WTC11 (cell line): ENCODE data around the gene ISLR. TPM values are rescaled to one million over a fixed set of nuclear protein-coding genes. Genes with fewer than 3 reads are reported as not detected.

ENCODE experiments used
- ATAC-seq: fragments of 200-7000 bp; cut with Tn5 transposase; 2 replicates; pipeline ENCODE4 v1.10.0; 2021; ENCODE audit warnings: mild to moderate bottlenecking, moderate library complexity
- CTCF ChIA-PET: fragments of 300-600 bp; sonication (Branson Sonifier 250); formaldehyde crosslinking; loops from one replicate; lab custom pipeline; 2021; ENCODE audit warnings: antibody characterized with exemption; lab: Charles Lee
- POLR2A ChIA-PET: fragments of 350-600 bp; sonication (Branson Sonifier 250); formaldehyde crosslinking; loops from one replicate; lab custom pipeline; 2021; ENCODE audit warnings: antibody characterized with exemption; lab: Charles Lee
- DNase-seq: peaks from one replicate; pipeline ENCODE4 v3.0.0; 2021; ENCODE audit warnings: low spot score
- H3K27ac Mint-ChIP-seq: 2 replicates; pipeline ENCODE4 v1.8.0; 2021; ENCODE audit warnings: mixed read lengths
- H3K27me3 Mint-ChIP-seq: 2 replicates; pipeline ENCODE4 v1.8.0; 2021; ENCODE audit warnings: low read depth, mild to moderate bottlenecking, moderate library complexity, mixed read lengths
- H3K36me3 Mint-ChIP-seq: 2 replicates; pipeline ENCODE4 v1.8.0; 2021; ENCODE audit warnings: mixed read lengths
- H3K4me1 Mint-ChIP-seq: 2 replicates; pipeline ENCODE4 v1.8.0; 2022; ENCODE audit warnings: mixed read lengths
- H3K4me3 Mint-ChIP-seq: 2 replicates; pipeline ENCODE4 v1.8.0; 2021; ENCODE audit warnings: mild to moderate bottlenecking, moderate library complexity, mixed read lengths
- H3K9me3 Mint-ChIP-seq: 2 replicates; pipeline ENCODE4 v1.8.0; 2021; ENCODE audit warnings: mixed read lengths
- CBFB ChIP-seq: sonication (generic); formaldehyde crosslinking; IDR thresholded peaks from 2 replicates; pipeline ENCODE4 v1.8.1; 2022; ENCODE audit warnings: mild to moderate bottlenecking, low read depth, missing genetic modification reagents
- E2F5 ChIP-seq: sonication (generic); formaldehyde crosslinking; IDR thresholded peaks from 2 replicates; pipeline ENCODE4 v1.8.1; 2022; ENCODE audit warnings: mild to moderate bottlenecking, moderate library complexity, missing genetic modification reagents
- FOXK1 ChIP-seq: sonication (generic); formaldehyde crosslinking; IDR thresholded peaks from 2 replicates; pipeline ENCODE4 v1.8.0; 2022; ENCODE audit warnings: mild to moderate bottlenecking, moderate library complexity, missing genetic modification reagents
- GTF2I ChIP-seq: fragments of 250-450 bp; sonication (Bioruptor Pico); conservative IDR thresholded peaks from 2 replicates; pipeline ENCODE4 v1.4.0; 2021; ENCODE audit warnings: mild to moderate bottlenecking
- IRF1 ChIP-seq: sonication (generic); formaldehyde crosslinking; IDR thresholded peaks from 2 replicates; pipeline ENCODE4 v1.8.0; 2023; ENCODE audit warnings: missing genetic modification reagents
- JAZF1 ChIP-seq: fragments of 250-450 bp; sonication (Bioruptor Pico); IDR thresholded peaks from 2 replicates; pipeline ENCODE4 v1.9.0; 2021; ENCODE audit warnings: moderate library complexity, mild to moderate bottlenecking, inconsistent platforms
- MAX ChIP-seq: sonication (generic); formaldehyde crosslinking; IDR thresholded peaks from 2 replicates; pipeline ENCODE4 v1.8.0; 2022; ENCODE audit warnings: mild to moderate bottlenecking, missing genetic modification reagents
- NFYB ChIP-seq: sonication (generic); formaldehyde crosslinking; conservative IDR thresholded peaks from 2 replicates; pipeline ENCODE4 v1.8.0; 2022; ENCODE audit warnings: low read depth, missing genetic modification reagents
- PREB ChIP-seq: sonication (generic); formaldehyde crosslinking; IDR thresholded peaks from 2 replicates; pipeline ENCODE4 v1.8.1; 2022; ENCODE audit warnings: mild to moderate bottlenecking, missing genetic modification reagents, moderate library complexity, borderline replicate concordance
- RORB ChIP-seq: fragments of 250-450 bp; sonication (Bioruptor Pico); IDR thresholded peaks from 2 replicates; pipeline ENCODE4 v1.9.0; 2021; ENCODE audit warnings: mild to moderate bottlenecking
- SP1 ChIP-seq: sonication (generic); formaldehyde crosslinking; conservative IDR thresholded peaks from 2 replicates; pipeline ENCODE4 v1.8.1; 2022; ENCODE audit warnings: missing genetic modification reagents
- STAT6 ChIP-seq: sonication (generic); formaldehyde crosslinking; conservative IDR thresholded peaks from 2 replicates; pipeline ENCODE4 v1.8.1; 2023; ENCODE audit warnings: mild to moderate bottlenecking, low read depth, missing genetic modification reagents, moderate library complexity
- TCF7 ChIP-seq: sonication (generic); formaldehyde crosslinking; IDR thresholded peaks from 2 replicates; pipeline ENCODE4 v1.8.0; 2022; ENCODE audit warnings: mild to moderate bottlenecking, low read depth, missing genetic modification reagents, moderate library complexity
- USF2 ChIP-seq: sonication (generic); formaldehyde crosslinking; IDR thresholded peaks from 2 replicates; pipeline ENCODE4 v1.8.1; 2023; ENCODE audit warnings: mild to moderate bottlenecking, missing genetic modification reagents, moderate library complexity
- ZBTB21 ChIP-seq: sonication (generic); formaldehyde crosslinking; IDR thresholded peaks from 2 replicates; pipeline ENCODE4 v1.8.1; 2023; ENCODE audit warnings: mild to moderate bottlenecking, missing genetic modification reagents, borderline replicate concordance
- ZMAT4 ChIP-seq: fragments of 250-450 bp; sonication (Bioruptor Pico); IDR thresholded peaks from 2 replicates; pipeline ENCODE4 v1.9.0; 2021; ENCODE audit warnings: mild to moderate bottlenecking
- ZNF121 ChIP-seq: sonication (generic); formaldehyde crosslinking; IDR thresholded peaks from 2 replicates; pipeline ENCODE4 v1.8.0; 2023; ENCODE audit warnings: missing genetic modification reagents
- ZNF263 ChIP-seq: sonication (generic); formaldehyde crosslinking; IDR thresholded peaks from 2 replicates; pipeline ENCODE4 v1.8.1; 2022; ENCODE audit warnings: low read depth, mild to moderate bottlenecking, moderate library complexity, missing genetic modification reagents
- ZNF416 ChIP-seq: fragments of 250-450 bp; sonication (Bioruptor Pico); IDR thresholded peaks from 2 replicates; pipeline ENCODE4 v1.9.0; 2021; ENCODE audit warnings: mild to moderate bottlenecking, inconsistent platforms
- ZNF512 ChIP-seq: sonication (generic); formaldehyde crosslinking; IDR thresholded peaks from 2 replicates; pipeline ENCODE4 v1.8.1; 2022; ENCODE audit warnings: missing genetic modification reagents, borderline replicate concordance
- ZSCAN18 ChIP-seq: fragments of 250-450 bp; sonication (Bioruptor Pico); IDR thresholded peaks from 2 replicates; pipeline ENCODE4 v2.1.2; 2022; ENCODE audit warnings: mild to moderate bottlenecking, moderate library complexity
- total RNA-seq: library from RNA; stranded (reverse); gene quantifications from 3 replicates; pipeline ENCODE4 v1.2.3, GENCODE V29; 2021

Gene ISLR
- total RNA-seq, 1 experiment from 2014 or later = 0.63 TPM

- peak overlapping the region; percentile 34 for H3K4me3 Mint-ChIP-seq
- peak overlapping the region; percentile 81 for H3K27ac Mint-ChIP-seq
- no peak for ATAC-seq
- ChIA-PET CTCF (interaction anchor here (1.0 to 1.9 kb wide), 5 partner anchors 12 to 108 kb away, joined by 3 to 13 read pairs (median 5); partner anchors contain the start of gene STRA6), POLR2A (interaction anchor here (1.0 kb wide), 1 partner anchor 105 kb away, joined by 4 read pairs; no protein-coding TSS in a partner anchor)
- peaks cover 42% of the 10 kb centered on the region for H3K27me3 Mint-ChIP-seq
- peaks cover 8% of the 10 kb centered on the region; the same call in 1 of the 2 replicates for H3K36me3 Mint-ChIP-seq
- DNase-seq = no peak
- no peaks in the 10 kb centered on the region for H3K9me3 Mint-ChIP-seq
- peaks cover 66% of the 10 kb centered on the region for H3K4me1 Mint-ChIP-seq
- TF ChIP-seq ZNF416 (CRISPR knock-in tag) = 0 out of 2 replicates have a peak, but pooled peaks have one; percentile 28
- TF ChIP-seq E2F5 (CRISPR knock-in tag) = no peak
- no peak for TF ChIP-seq CBFB (CRISPR knock-in tag)
- no peak for TF ChIP-seq ZSCAN18
- TF ChIP-seq TCF7 = no peak
- peak; percentile 99 for TF ChIP-seq GTF2I
- no peak for TF ChIP-seq ZBTB21 (CRISPR knock-in tag)
- TF ChIP-seq MAX = no peak
Observed at GRCh38 chr15:74214324-74215021, 41.0 kb downstream of the ISLR start.

- POLR2A ChIA-PET = no interaction called here
- Mint-ChIP-seq H3K4me1 (peaks cover 65% of the 10 kb centered on the region), H3K27me3 (peaks cover 52% of the 10 kb centered on the region)
- TF ChIP-seq STAT6 (CRISPR knock-in tag) = no peak
- no peak for TF ChIP-seq RORB
- no peak for TF ChIP-seq IRF1 (CRISPR knock-in tag)
- TF ChIP-seq PREB = no peak
- TF ChIP-seq ZNF121 (CRISPR knock-in tag) = no peak
- no peak for TF ChIP-seq ZNF263 (CRISPR knock-in tag)
- TF ChIP-seq ZNF512 = no peak
- TF ChIP-seq SP1 (CRISPR knock-in tag) = no peak
- no peak for TF ChIP-seq USF2 (CRISPR knock-in tag)
- TF ChIP-seq FOXK1 (CRISPR knock-in tag) = no peak
- no peak for TF ChIP-seq ZMAT4
- TF ChIP-seq NFYB (CRISPR knock-in tag) = no peak
- no peak for TF ChIP-seq JAZF1 (CRISPR knock-in tag)
Observed at GRCh38 chr15:74215958-74216357, 42.4 kb downstream of the ISLR start.

More at GRCh38 chr15:74215958-74216357, 42.4 kb downstream of the ISLR start:
- ATAC-seq = no peak
- Mint-ChIP-seq H3K4me3 (no peak overlapping the region), H3K36me3 (0 out of 2 replicates have a peak, but pooled peaks cover 4% of the 10 kb centered on the region), H3K27ac (no peak overlapping the region), H3K9me3 (no peaks in the 10 kb centered on the region)
- CTCF ChIA-PET = interaction anchor here (1.1 to 1.9 kb wide), 4 partner anchors 13 to 92 kb away, joined by 3 to 13 read pairs (median 6); partner anchors contain the start of gene STRA6
- no peak for DNase-seq
